Adrenal gland (tissue), 12 donors: ENCODE measurements around the gene ESAM. TPM values are rescaled to one million over a fixed set of nuclear protein-coding genes. Genes with fewer than 3 reads are reported as not detected.

Source experiments
- DNase-seq, 7 donors: peaks; one replicate each; pipeline ENCODE4 v3.0.0-alpha.2; 2019 to 2020
- H3K27ac ChIP-seq, 5 donors: fragments of 200-600 bp; sonication (generic) in 4 of 5; 1 replicate in 3 of 5; 2 replicates in 2 of 5; pipeline versions ENCODE4 v1.5.1 to v1.8.0; 2016 to 2020; ENCODE audit warnings: mild to moderate bottlenecking in 1 of 5
- H3K27me3 ChIP-seq: fragments of 200-600 bp; 2 replicates; pipeline ENCODE4 v1.8.0; 2021
- H3K36me3 ChIP-seq, 2 donors: fragments of 200-600 bp; replicated peaks in 1 of 2; 1 replicate in 1 of 2; 2 replicates in 1 of 2; pipeline versions ENCODE4 v1.5.1 to v1.8.0; 2018 to 2022
- H3K4me1 ChIP-seq, 2 donors: fragments of 200-600 bp; replicated peaks in 1 of 2; 1 replicate in 1 of 2; 2 replicates in 1 of 2; pipeline versions ENCODE4 v1.5.1 to v1.8.0; 2018 to 2021
- H3K4me3 ChIP-seq, 4 donors: fragments of 200-600 bp; sonication (generic) in 3 of 4; one replicate each; pipeline ENCODE4 v1.5.1; 2016 to 2018
- H3K9me3 ChIP-seq, 3 donors: fragments of 200-600 bp; sonication (generic) in 1 of 3; replicated peaks in 1 of 3; 1 replicate in 2 of 3; 2 replicates in 1 of 3; pipeline versions ENCODE4 v1.5.1 to v1.8.0; 2016 to 2021
- CTCF ChIP-seq, 6 experiments: fragments of 450-650 bp in 4 of 6; fragments of 200-600 bp in 2 of 6; sonication (generic) in 1 of 6; IDR thresholded peaks; 1 replicate in 5 of 6; 2 replicates in 1 of 6; pipeline versions ENCODE4 v1.5.1 to v1.8.0; 2016 to 2021; ENCODE audit warnings: antibody characterized with exemption in 6 of 6, mild to moderate bottlenecking in 2 of 6, moderate library complexity in 1 of 6
- POLR2A ChIP-seq, 2 donors: fragments of 450-650 bp; IDR thresholded peaks; one replicate each; pipeline ENCODE4 v1.6.1; 2017; ENCODE audit warnings: antibody characterized with exemption in 2 of 2, mild to moderate bottlenecking in 2 of 2, moderate library complexity in 1 of 2
- WGBS, 4 donors: extraction: QIAGEN DNeasy Blood & Tissue Kit in 2 of 4; methylation state at CpG; one replicate each; pipeline versions ENCODE4 v1.1.5 to v1.1.7; 2013 to 2017; 5-methylcytosine and 5-hydroxymethylcytosine counted together
- intact Hi-C, 2 donors: fragments of 100-400 bp; cut with DNase I; formaldehyde crosslinking; loops; one replicate each; pipeline versions ENCODE4 v1.14.1 to v1.15.0; 2022 to 2023
- polyA plus RNA-seq, 3 donors: library from polyadenylated mRNA; stranded (reverse); fragments of 200-250 nt in 2 of 3; fragments of 350-450 nt in 1 of 3; fragmentation: Illumina TruSeq in 1 of 3; extraction: RNeasy Lipid Tissue Mini Kit (QIAGEN cat#74804) in 1 of 3; gene quantifications; one replicate each; pipeline ENCODE4 v1.2.3, GENCODE V29; 2013 to 2014
- total RNA-seq, 9 donors: library from RNA; depleted of rRNA in 4 of 9; stranded (reverse); fragments of >200 nt in 4 of 9; fragments of 120-200 nt in 1 of 9; fragmentation: NEBNext Ultra II Directional in 1 of 9; extraction: Animal tissue kit (Norgen Biotek cat#: 25700) in 1 of 9; gene quantifications; one replicate each; pipeline versions ENCODE4 v1.1.0 to v1.2.4, GENCODE V29; 2013 to 2023
- donor health status: healthy with polysubstance abuse.
- donor health status: Bipolar disorder and iron deficiency.
- donor health status: DM: yes; HTN: yes; CAD: no.
- donor health status: DM: no; HTN: no; CAD: no.
- donor health status: DM: no; HTN: no; CAD: no.
- donor health status: DM: yes; HTN: yes; CAD: no.

Gene ESAM
- total and polyA plus RNA-seq, 12 donors, result 8.2 to 36.9 (median 29.2) TPM

- no peak for DNase-seq
- peaks cover 0 to 9% of the 10 kb centered on the region in 2 donors for H3K4me1 ChIP-seq
- intact Hi-C loops, result no loop called here
- WGBS, 4 donors, result 34 to 45% (median 39%) methylated on average over 14 of the region's 14 CpGs
- no peak for TF ChIP-seq CTCF (IDR thresholded peaks at IDR 0.05)
- no peak for TF ChIP-seq POLR2A (IDR thresholded peaks at IDR 0.05)
- no peaks in the 10 kb centered on the region for H3K36me3 ChIP-seq
- no peaks in the 10 kb centered on the region for H3K9me3 ChIP-seq
- H3K27ac ChIP-seq, result no peak overlapping the region
- H3K4me3 ChIP-seq, result no peak overlapping the region
- peaks cover 4% of the 10 kb centered on the region for H3K27me3 ChIP-seq
Observed at GRCh38 chr11:124724979-124725718, 36.9 kb downstream of the ESAM start.

GRCh38 chr11:124722176-124722575, 39.9 kb downstream of the ESAM start:
- DNase-seq, result no peak
- H3K27me3 ChIP-seq, result peaks cover 14% of the 10 kb centered on the region
- no peak overlapping the region for H3K4me3 ChIP-seq
- 33 to 42% (median 36%) methylated on average over 4 to 6 of the region's 6 CpGs for WGBS, 4 donors
- H3K27ac ChIP-seq, result no peak overlapping the region
- no peaks in the 10 kb centered on the region for H3K36me3 ChIP-seq
- peaks cover 5 to 21% of the 10 kb centered on the region in 2 donors for H3K4me1 ChIP-seq
- H3K9me3 ChIP-seq, result no peaks in the 10 kb centered on the region
- intact Hi-C loops, result no loop called here
- TF ChIP-seq CTCF (IDR thresholded peaks at IDR 0.05) (no peak), POLR2A (IDR thresholded peaks at IDR 0.05) (no peak)

- H3K9me3 ChIP-seq, result no peaks in the 10 kb centered on the region
- no peak overlapping the region for H3K27ac ChIP-seq
- intact Hi-C loops, result no loop called here
- H3K27me3 ChIP-seq, result peaks cover 14% of the 10 kb centered on the region
- no peak overlapping the region for H3K4me3 ChIP-seq
- no peak for TF ChIP-seq CTCF (IDR thresholded peaks at IDR 0.05)
- TF ChIP-seq POLR2A (IDR thresholded peaks at IDR 0.05), result no peak
- WGBS, 4 donors, result 30 to 48% (median 40%) methylated on average over 2 of the region's 2 CpGs
- no peak for DNase-seq
- H3K36me3 ChIP-seq, result no peaks in the 10 kb centered on the region
- peaks cover 5 to 12% of the 10 kb centered on the region in 2 donors for H3K4me1 ChIP-seq
Observed at GRCh38 chr11:124719534-124719933, 42.6 kb downstream of the ESAM start.

GRCh38 chr11:124718801-124719200, 43.3 kb downstream of the ESAM start:
- no peak for TF ChIP-seq POLR2A (IDR thresholded peaks at IDR 0.05)
- no peak for TF ChIP-seq CTCF (IDR thresholded peaks at IDR 0.05)
- Histone ChIP-seq H3K4me1 (peaks cover 5 to 12% of the 10 kb centered on the region in 2 donors), H3K4me3 (peak overlapping the region in 1 of 4 donors; percentile 33), H3K27me3 (peaks cover 14% of the 10 kb centered on the region), H3K36me3 (no peaks in the 10 kb centered on the region), H3K27ac (no peak overlapping the region), H3K9me3 (no peaks in the 10 kb centered on the region)
- DNase-seq, result no peak
- intact Hi-C loops, result no loop called here
- WGBS, 4 donors, result 39 to 45% (median 40%) methylated on average over 13 to 14 of the region's 14 CpGs
